NCI-H345 treated with DMSO at 0.1 percent for 48 hours (cell line): ENCODE data around the gene FXYD4.
A peak's percentile ranks its signal among the peaks of the same experiment; 100 is the strongest.

Experiments used
- DNase-seq: peaks from one replicate; lab custom pipeline; 2025; ENCODE audit not compliant: unreplicated experiment; lab: John Stamatoyannopoulos, UW

FXYD4 gene

DNA sequence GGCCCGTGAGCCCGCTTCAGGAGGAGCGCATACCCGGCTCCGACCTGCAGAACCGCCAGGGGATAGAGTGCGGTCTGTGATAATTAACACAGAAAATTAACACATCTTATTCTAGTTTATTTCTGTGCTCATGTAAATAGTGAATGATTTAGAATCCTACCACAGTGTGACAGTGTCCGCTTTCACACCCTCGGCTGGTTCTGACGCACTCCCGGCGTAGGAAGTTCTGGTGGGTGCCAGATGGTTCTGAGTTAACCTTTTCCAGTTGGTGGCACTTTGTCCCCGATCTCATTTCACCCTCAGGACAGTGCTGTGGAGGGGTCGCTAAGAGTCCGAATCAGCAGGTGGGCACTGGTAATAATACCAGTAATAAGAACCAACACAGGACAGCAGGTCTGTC lies 28.3 kb upstream of the FXYD4 start:
- DNase-seq, result no peak

DNA sequence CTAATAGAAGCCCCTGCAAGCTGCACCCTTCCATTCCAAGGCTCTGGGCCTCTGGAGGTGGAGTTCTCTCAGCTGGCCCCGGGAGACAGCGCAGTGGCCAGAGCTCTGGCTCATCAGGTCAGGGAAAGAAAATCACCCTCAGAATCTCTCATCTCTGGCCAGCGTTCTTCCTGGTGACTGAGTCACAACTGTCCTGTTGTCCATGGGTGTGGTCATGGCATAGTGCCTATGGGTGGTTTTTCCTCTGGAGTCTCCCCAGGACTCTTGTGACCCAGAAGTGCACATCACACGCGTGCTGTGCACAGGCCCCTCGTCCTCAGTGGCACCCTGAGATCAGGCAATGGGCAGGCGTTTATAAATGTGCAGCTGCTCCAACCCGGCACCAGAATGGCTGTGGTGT lies 27.4 kb upstream of the FXYD4 start:
- DNase-seq, result no peak

DNA sequence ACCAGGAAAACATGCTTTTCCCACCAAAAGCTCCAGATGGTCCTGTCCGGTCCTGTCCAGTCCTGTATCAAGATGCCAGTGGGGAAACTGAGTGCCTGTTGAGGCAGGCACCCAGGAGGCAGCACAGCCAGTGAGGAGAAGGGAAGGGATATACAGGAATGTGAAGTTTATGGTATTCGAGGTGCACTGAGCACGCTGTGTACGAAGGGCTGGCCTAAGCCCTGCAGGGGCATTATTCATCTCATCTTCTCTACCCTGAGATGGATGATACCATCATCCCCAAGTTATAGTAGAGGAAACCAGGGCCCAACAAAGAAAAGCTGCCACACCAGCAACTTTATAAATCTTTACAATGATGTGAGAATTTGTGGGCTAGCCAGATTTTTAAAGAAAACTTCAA lies 23.4 kb upstream of the FXYD4 start:
- no peak for DNase-seq

DNA sequence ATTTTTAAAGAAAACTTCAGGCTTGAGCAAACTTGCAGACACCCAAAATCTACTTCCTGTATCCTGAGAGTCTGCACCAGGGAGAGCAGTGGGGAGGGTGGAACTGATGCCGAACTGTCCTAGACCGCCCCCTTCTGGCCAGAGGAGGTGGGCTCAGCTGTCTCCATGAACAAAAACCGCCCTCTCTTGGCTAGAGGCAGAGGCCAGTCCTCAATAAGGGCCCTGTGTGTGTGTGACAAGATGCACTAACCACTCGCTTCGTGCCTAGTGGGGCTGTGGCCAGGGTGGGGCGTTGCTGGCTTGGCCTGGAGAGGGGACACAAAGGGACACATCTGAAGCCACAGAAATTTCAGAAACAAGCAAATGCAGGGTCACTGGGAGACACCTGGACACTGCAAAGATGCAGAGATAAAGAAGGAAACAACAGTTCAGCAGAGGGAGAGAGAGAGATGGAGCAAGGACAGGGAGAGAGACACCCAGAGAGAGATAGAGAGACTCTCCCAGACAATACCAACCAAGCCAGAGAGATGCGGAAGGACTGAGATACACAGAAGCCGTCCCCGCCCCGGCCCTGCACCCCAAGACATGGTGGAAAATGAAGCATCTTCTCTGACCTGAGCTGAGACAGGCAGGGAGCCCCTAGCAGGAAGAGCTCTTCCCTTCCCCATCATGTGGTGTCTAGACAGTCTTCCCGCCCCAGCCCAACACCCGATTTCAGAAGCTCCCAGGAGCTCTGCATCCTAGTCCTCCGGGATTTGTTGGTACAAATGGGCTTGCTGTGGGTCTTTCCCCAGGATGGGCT lies 22.7 kb upstream of the FXYD4 start:
- DNase-seq, result peak; percentile 69

DNA sequence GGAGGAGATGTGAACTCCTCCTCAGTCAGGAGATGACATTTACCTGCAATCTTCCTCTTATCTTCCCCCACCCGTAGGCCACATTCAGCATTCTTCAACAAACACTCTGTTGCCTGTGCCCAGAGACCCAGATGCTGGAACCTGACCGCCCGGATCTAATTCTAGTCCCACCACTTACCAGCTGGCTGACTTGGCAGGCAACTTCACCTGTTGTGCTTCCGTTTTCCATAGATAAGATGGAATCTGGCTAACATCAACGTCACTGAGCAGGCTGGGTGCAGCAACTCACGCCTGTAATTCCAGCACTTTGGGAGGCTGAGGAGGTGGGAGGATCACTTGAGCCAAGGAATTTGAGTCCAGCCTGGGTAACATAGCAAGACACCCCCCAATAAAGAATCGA lies 21.3 kb upstream of the FXYD4 start:
- DNase-seq, result no peak

DNA sequence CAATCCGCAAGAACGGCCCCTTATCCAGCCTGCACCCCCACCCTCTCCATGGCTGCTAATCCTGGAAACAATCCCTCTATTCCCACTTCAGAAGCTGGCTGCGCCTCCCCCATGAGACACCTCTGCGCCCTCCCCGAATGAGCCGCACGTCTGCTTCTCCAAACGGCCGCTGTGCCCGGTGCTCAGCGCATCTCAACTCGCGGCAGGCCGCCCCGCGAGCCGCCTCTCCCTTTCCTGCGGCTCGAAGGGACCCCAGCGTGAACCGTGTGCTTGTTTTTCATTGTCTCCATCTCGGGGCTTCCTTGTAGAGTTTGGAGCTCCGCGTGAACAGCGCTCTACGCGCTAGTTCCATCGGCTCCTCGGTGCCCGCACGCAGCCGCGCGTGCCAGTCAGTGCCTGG lies 20.8 kb upstream of the FXYD4 start:
- no peak for DNase-seq

DNA sequence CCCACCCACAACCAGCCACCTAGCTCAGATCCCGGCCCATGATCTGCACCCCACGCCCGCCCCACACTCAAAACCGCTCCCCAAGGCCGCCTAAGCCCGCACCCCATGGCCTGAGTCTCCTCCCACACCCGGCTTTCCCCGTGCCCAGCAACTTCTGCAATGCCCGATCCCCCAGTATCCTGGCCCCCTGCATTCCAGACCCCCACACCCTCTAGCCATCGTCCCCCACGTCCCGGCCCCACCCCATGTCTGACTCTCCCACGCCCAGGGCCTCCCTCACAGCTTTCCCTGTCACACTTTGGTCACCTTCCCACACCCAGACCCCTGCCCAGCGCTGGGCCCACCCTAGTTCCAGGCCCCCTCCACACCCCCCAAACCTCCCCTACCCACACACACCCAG lies 20.1 kb upstream of the FXYD4 start:
- no peak for DNase-seq

DNA sequence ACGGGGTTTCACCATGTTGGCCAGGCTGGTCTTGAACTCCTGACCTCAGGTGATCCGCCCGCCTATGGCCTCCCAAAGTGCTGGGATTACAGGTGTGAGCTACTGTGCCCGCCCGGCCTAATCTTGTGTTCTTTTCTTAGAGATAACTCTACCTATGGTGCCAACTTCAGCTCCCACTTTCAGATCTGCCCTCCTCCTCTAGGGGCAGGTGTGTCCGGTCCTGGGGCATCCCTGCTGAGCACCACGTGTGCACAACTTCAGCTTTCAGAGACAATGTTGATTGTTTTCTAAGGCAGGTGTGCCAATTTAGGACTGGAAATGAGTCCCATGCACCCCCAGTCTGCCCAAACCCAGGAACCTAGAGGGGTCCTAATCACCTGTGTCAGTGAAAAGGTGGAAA lies 18.5 kb upstream of the FXYD4 start:
- peak; percentile 18 for DNase-seq

DNA sequence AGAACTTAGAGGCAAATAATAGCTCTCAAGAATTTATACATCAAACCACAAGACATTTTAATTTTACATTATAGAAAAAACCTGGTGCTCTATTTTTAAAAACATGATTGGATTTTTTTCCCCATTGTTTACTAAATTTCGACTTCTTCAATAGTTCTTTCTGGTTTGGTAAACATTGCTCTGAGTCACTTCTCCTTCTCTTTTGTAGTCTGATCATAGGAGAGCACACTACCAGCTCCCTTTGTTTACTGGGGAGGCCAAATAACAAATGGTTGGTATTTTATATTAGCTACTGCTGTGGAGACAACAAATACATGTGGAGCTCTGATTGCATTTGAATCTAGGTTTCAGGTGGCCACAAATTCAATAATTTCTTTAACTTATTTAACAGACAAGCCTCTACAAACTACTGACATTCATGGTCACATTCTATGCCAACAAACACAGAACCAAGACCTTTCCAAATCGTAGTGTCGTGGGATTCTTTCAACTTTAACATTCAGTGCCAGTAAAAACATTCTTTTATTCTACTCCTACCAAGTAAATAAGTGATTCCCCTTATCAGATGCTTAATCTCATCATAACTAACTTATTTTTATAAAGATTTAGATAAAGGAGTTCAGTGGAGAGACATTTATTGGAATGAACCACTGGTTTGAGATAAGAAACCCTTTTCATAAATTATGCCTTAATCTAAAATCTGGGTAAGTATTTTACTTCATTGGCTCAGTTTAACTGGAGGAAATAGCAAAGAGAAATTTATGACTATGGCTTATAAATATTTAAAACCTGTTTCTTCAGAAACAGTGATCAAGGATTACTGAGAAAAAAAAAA lies 17.7 kb upstream of the FXYD4 start:
- DNase-seq, result peak; percentile 22

DNA sequence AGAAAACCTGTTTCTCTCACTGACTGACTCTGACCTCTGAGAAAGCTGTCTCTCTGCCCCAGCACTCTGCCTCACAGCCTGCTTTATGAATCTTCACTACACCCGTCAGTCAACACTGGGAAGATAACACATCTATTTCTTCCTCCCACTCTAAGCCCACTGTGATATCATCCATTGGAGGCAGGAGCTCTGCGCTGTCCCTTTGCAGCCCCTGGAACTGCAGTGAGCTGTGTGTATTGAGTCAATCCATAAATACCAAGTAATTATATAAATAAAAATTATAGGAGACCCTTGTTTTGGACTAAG lies 17.2 kb upstream of the FXYD4 start:
- DNase-seq, result no peak

DNA sequence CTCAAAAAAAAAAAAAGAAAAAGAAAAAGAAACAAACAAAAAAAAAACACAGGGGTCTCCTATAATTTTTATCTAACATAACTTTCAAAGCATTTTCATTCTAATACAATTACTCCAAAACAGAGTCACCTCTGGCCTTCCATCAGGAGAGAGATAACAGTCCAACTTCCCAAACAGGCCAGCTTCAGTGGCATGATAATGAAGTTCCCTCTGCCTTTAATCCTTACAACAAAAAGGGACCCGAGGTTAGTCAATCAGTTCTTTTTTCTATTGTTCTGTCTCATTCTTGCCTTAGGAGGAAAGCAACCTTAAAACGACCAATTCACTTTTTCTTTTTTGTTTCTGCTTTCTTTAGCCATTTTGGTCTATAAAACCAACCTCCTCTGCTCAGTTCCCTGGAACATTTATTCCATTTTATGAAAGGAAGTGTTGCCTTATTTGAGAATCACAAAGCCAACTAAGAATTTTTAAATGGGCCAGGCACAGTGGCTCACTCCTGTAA lies 16.5 kb upstream of the FXYD4 start:
- no peak for DNase-seq

DNA sequence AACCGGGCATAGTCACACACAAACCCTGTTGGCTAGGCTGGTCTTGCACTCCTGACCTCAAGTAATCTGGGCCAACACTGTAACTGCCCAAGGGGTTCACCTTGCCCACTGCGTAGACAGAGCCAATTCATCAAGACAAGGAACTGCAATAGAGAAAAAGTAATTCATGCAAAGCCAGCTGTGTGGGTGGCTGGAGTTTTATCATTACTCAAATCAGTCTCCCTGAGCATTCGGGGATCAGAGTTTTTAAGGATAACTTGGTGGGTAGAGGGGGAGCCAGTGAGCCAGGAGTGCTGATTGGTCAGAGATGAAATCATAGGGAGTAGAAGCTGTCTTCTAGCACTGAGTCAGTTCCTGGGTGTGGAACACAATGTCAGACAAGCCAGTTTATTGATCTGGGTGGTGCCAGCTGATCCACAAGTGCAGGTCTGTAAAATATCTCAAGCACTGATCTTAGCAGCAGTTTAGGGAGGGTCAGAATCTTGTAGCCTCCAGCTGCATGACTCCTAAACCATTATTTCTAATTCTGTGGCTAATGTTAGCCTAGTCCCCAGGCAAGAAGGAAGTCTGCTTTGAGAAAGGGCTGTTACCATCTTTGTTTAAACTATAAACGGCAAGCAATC lies 15.6 kb upstream of the FXYD4 start:
- DNase-seq, result no peak

DNA sequence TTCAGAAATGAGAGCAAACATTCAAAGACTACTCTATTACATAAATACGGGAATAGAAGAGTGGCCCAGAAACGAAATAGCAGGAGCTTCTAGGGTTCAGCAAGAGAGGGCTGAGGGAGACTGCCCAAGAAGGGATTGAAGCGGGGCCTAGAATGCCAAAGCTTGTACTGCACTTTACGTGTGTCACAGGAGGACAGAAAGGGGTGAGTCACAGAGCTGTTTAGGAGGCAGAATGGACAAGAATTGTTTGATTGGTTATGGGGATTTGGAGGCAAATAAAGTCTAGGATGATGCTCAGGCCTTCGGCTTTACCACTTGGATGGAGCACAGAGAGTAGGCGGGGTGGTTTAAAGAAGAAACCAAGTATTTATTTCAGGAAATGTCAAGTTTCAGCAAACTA lies 11.3 kb upstream of the FXYD4 start:
- no peak for DNase-seq

DNA sequence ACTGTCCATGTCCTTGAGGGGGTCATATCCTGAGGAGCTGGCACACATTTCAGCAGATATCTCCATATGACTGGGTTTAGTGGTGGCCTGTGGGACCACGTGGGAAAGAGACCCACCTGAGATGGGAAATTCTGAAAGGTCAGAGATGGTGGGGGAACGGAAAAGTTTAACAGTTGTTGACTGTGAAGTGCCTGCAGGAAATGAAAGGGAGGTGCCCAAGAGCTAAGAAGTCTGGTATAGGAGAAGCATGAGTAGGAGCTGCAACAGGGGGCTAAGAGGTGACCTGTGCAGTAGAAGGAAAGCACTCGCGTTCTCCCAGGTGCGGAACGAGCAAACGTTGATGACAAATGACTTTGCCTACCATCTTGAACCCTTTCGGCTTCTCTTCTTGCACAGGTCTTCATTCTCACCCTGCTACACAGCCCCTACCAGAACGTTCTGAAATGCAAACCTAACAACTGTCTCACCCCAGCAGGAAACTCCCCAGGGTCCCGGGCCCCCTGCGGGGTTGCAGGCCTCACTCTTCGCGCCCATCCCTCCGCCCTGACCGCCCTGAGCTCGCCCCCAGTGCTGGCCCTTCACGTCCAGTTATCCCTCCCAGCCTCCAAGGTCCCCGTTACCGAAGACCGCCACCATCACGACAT lies 9.8 kb upstream of the FXYD4 start:
- DNase-seq, result no peak

DNA sequence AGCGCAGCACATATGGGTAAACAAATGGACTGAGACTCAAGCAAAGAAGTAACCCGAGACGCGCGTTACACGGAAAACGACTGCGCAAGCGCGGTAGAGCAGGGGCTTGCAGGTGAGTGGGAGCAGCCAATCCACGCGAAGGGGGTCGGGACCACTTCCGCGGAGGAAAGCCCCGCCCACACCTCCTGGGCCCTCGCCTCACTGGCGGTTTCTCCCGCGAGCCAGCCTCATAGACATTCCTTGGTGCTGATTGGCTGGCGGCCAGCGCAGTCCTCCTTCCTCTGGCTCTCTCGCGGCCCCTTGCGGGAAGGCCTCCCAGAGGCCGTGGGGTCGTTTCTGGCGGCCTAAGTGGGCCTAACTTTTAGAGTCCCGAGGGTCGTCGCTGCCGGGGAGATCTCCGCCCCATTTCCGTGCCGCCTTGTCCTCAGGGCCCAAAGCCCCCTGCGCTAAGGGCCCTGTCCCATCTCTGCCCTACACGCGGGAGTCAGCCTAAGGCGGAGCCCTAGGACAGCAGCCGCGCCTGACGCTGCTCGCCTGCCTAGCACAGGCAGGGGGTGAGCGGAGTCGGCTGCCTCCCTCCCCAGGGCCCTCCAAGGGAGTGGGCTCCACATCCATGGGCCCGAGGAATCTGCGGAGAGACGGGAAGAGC lies 9.1 kb upstream of the FXYD4 start:
- peak; percentile 86 for DNase-seq

DNA sequence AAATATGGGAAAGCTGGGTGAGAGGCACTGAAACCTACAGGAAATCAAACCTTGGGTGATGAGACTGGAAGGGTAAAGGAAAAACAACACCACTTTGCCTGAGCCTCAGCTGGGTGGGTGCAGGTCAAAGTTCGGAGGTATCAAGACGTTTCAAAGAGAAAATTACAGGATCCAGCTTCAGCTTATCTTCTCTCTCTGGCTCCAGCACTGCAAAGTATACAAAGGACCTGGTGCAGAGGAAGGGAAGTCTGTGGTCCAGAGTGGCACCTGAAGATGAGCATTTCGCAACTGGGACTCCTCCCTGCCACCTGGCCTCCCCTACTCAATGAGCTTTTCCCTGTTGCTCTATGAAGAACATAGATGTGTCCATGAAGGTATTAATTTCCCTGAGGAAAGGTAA lies 6.4 kb upstream of the FXYD4 start:
- DNase-seq, result no peak

DNA sequence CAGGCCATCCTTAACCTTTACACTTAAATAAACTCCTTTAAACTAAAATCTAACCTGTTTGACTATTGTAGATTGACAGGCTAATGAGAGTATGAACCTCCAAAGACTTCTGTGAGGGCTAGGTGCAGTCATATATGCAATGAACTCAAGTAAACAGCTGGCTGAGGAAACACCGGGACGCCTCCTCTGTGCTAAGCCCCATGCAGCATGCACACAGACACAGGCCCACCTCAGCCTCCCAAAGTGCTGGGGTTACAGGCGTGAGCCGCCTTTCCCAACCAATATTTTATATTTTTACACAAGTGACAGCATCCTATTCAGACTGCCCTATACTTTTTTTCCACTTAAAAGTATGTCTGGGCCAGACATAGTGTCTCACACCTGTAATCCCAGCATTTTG lies 1.5 kb upstream of the FXYD4 start:
- DNase-seq, result no peak

DNA sequence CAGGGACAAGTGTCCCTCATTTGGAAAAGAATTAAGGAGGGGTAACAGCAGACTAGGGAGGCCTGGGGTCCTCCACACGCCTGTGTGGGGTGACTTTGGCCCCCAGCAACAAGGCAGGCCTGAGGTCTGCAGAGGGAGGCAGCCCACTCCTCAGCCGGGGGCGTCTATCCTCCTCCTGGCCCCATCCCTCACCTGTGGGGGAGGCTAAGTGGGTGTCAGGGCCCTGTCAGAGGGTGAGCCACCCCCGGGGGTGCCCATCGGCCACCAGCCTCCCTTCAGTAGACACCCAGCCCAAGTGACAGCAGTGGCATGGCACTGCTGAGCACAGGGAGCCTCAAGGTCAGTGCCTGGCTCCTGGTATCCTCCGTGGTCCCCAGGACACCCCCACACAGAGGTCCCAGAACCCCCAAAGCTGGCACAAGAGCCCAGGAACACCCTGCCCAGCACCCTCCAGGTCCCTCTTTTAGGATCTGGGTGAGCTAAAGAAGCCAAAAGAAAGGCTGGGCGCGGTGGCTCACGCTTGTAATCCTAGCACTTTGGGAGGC lies 693 bp upstream of the FXYD4 start:
- no peak for DNase-seq

DNA sequence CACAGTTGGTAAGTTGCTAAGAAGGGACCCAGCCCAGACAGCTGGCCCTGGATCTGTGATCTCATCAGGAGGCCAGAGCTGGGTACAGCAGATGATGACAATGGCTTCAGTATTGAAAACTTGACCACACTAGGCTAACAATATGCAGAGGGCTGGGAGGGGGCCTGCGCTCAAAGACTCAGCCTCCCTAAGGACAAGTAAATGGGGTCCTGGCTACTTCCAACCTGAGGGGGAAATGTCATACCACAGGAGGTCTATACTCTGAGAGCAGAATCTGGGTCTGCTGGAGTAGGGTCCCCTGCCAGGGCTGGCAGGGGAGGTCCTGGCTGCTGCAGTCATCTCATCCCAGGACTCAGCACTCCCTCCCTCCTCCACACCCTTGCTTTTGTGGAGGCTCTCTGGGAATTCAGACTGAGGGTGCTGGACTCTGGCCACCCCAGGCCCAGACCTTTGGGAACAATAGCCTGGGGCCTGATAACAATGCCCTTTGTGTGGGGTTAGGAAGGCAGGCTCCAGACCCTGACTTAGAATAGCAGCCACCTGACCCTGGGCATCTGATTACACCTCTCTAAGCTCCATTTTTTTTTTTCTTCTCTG lies 1.4 kb downstream of the FXYD4 start:
- DNase-seq, result no peak

DNA sequence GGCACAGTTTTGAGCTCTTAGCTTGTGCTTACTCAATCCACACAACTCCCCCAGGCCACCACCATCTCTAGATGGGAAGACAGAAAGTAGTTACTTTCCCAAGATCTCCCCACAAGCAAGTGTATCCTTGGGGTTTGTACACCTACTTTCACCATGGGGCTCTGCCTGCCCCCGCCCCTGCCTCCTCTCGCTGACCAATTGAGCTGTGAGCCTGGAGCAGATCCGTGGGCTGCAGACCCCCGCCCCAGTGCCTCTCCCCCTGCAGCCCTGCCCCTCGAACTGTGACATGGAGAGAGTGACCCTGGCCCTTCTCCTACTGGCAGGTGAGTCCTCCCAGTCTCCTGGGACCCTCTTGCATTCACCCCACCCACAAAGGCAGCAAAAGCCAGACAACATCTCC lies 2.0 kb downstream of the FXYD4 start:
- no peak for DNase-seq
